Mesenchymal stem cell (in vitro differentiated cells and primary cell): ENCODE data around the gene NT5E.
A peak's percentile ranks its signal among the peaks of the same experiment; 100 is the strongest.

Experiments
- DNase-seq: peaks from one replicate; pipeline ENCODE4 v3.0.0-alpha.2; 2013
- H2AFZ ChIP-seq: one replicate; pipeline ENCODE4 v1.6.1; 2013; ENCODE audit warnings: low read depth, mild to moderate bottlenecking, control low read depth, inconsistent platforms, low read length, moderate library complexity
- H2AK5ac ChIP-seq: 2 replicates; pipeline ENCODE4 v1.6.1; 2013; ENCODE audit warnings: low read length, moderate library complexity, mild to moderate bottlenecking, inconsistent platforms; ENCODE audit not compliant: severe bottlenecking
- H2BK120ac ChIP-seq: one replicate; pipeline ENCODE4 v1.6.1; 2013; ENCODE audit warnings: low read depth, mild to moderate bottlenecking, inconsistent platforms, low read length, moderate library complexity
- H2BK12ac ChIP-seq, 2 experiments: one replicate each; pipeline ENCODE4 v1.6.1; 2013; ENCODE audit warnings: inconsistent platforms in 2 of 2, low read length in 2 of 2, mild to moderate bottlenecking in 2 of 2, moderate library complexity in 2 of 2, control low read depth in 1 of 2
- H2BK15ac ChIP-seq: one replicate; pipeline ENCODE4 v1.6.1; 2013; ENCODE audit warnings: mild to moderate bottlenecking, low read depth, inconsistent platforms; ENCODE audit not compliant: poor library complexity, severe bottlenecking
- H2BK5ac ChIP-seq: 2 replicates; pipeline ENCODE4 v1.6.1; 2013; ENCODE audit warnings: low read depth, mild to moderate bottlenecking, low read length, control low read depth, inconsistent platforms; ENCODE audit not compliant: poor library complexity, severe bottlenecking
- H3K14ac ChIP-seq, 2 experiments: one replicate each; pipeline ENCODE4 v1.6.1; 2013; ENCODE audit warnings: inconsistent platforms in 2 of 2, low read length in 2 of 2, control low read depth in 1 of 2, mild to moderate bottlenecking in 1 of 2, moderate library complexity in 1 of 2
- H3K18ac ChIP-seq, 2 experiments: one replicate each; pipeline ENCODE4 v1.6.1; 2013; ENCODE audit warnings: inconsistent platforms in 2 of 2, low read length in 2 of 2, control low read depth in 1 of 2, low read depth in 1 of 2, mild to moderate bottlenecking in 1 of 2
- H3K23ac ChIP-seq, 2 experiments: one replicate each; pipeline ENCODE4 v1.6.1; 2013; ENCODE audit warnings: inconsistent platforms in 2 of 2, low read length in 2 of 2, mild to moderate bottlenecking in 2 of 2, moderate library complexity in 2 of 2, control low read depth in 1 of 2
- H3K27ac ChIP-seq: 2 replicates; pipeline ENCODE4 v1.5.1; 2013; ENCODE audit warnings: mild to moderate bottlenecking, moderate library complexity, low read length, control low read depth, inconsistent platforms; ENCODE audit not compliant: poor library complexity, severe bottlenecking
- H3K27me3 ChIP-seq, 2 experiments: 2 replicates each; pipeline versions ENCODE4 v1.6.1 to v1.7.0; 2013; ENCODE audit warnings: low read length in 2 of 2, mild to moderate bottlenecking in 2 of 2, moderate library complexity in 2 of 2, control low read depth in 1 of 2, inconsistent platforms in 1 of 2; ENCODE audit not compliant: control insufficient read depth in 1 of 2, insufficient read depth in 1 of 2
- H3K36me3 ChIP-seq, 2 experiments: 2 replicates each; pipeline versions ENCODE4 v1.6.1 to v1.7.0; 2013; ENCODE audit warnings: low read length in 2 of 2, control low read depth in 1 of 2, inconsistent platforms in 1 of 2, low read depth in 1 of 2, mild to moderate bottlenecking in 1 of 2; ENCODE audit not compliant: insufficient read depth in 2 of 2, control insufficient read depth in 1 of 2
- H3K4ac ChIP-seq, 2 experiments: one replicate each; pipeline ENCODE4 v1.6.1; 2013; ENCODE audit warnings: inconsistent platforms in 2 of 2, low read length in 2 of 2, mild to moderate bottlenecking in 2 of 2, moderate library complexity in 2 of 2, control low read depth in 1 of 2, low read depth in 1 of 2
- H3K4me1 ChIP-seq: 2 replicates; pipeline ENCODE4 v1.6.1; 2013; ENCODE audit warnings: low read depth, low read length, control low read depth; ENCODE audit not compliant: control insufficient read depth, insufficient read depth
- H3K4me2 ChIP-seq: 2 replicates; pipeline ENCODE4 v1.6.1; 2013; ENCODE audit warnings: low read length, mild to moderate bottlenecking, inconsistent platforms; ENCODE audit not compliant: poor library complexity, severe bottlenecking
- H3K4me3 ChIP-seq, 2 experiments: 2 replicates each; pipeline versions ENCODE4 v1.5.1 to v1.7.0; 2013; ENCODE audit warnings: low read length in 2 of 2, mild to moderate bottlenecking in 2 of 2, control low read depth in 1 of 2, low read depth in 1 of 2; ENCODE audit not compliant: insufficient read depth in 1 of 2
- H3K79me1 ChIP-seq: replicated peaks from 2 replicates; pipeline ENCODE4 v1.6.1; 2013; ENCODE audit warnings: mild to moderate bottlenecking, control low read depth, low read length, inconsistent platforms; ENCODE audit not compliant: poor library complexity, severe bottlenecking
- H3K9ac ChIP-seq: 2 replicates; pipeline ENCODE4 v1.7.0; 2013; ENCODE audit warnings: mild to moderate bottlenecking, low read length, moderate library complexity
- H3K9me3 ChIP-seq: 2 replicates; pipeline ENCODE4 v1.7.0; 2013; ENCODE audit warnings: mild to moderate bottlenecking, low read length; ENCODE audit not compliant: control insufficient read depth
- H4K8ac ChIP-seq: one replicate; pipeline ENCODE4 v1.6.1; 2013; ENCODE audit warnings: inconsistent platforms, mild to moderate bottlenecking, low read length, moderate library complexity
- H4K91ac ChIP-seq: one replicate; pipeline ENCODE4 v1.6.1; 2013; ENCODE audit warnings: mild to moderate bottlenecking, low read length, inconsistent platforms
- WGBS: methylation state at CpG from one replicate; pipeline ENCODE4 v1.1.7; 2013; ENCODE audit warnings: mixed read lengths; 5-methylcytosine and 5-hydroxymethylcytosine counted together

Gene NT5E

GRCh38 chr6:85483846-85484245, 34.0 kb downstream of the NT5E start:
- no peaks in the 10 kb centered on the region for H3K27me3 ChIP-seq
- H3K79me1 ChIP-seq: peaks cover 24% of the 10 kb centered on the region
- no peak overlapping the region for H2BK12ac ChIP-seq
- H3K4me2 ChIP-seq: no peak overlapping the region
- H3K4ac ChIP-seq: no peak overlapping the region
- H3K4me1 ChIP-seq: peaks cover 7% of the 10 kb centered on the region
- no peak overlapping the region for H3K4me3 ChIP-seq
- H3K23ac ChIP-seq: no peak overlapping the region
- no peak for DNase-seq
- peak overlapping the region; percentile 62 for H2AK5ac ChIP-seq
- 95% methylated on average over 4 of the region's 4 CpGs for WGBS
- H2BK5ac ChIP-seq: no peak overlapping the region
- peak overlapping the region; percentile 72 for H3K9ac ChIP-seq
- H2BK120ac ChIP-seq: no peak overlapping the region
- no peaks in the 10 kb centered on the region for H3K9me3 ChIP-seq
- no peak overlapping the region for H4K91ac ChIP-seq
- no peak overlapping the region for H3K14ac ChIP-seq
- H3K18ac ChIP-seq: peak overlapping the region in 1 of 2 experiments; percentile 75
- no peak overlapping the region for H3K27ac ChIP-seq
- no peak overlapping the region for H2AFZ ChIP-seq
- no peak overlapping the region for H2BK15ac ChIP-seq
- no peak overlapping the region for H4K8ac ChIP-seq
- peaks cover 44 to 88% of the 10 kb centered on the region in 2 experiments for H3K36me3 ChIP-seq

DNA sequence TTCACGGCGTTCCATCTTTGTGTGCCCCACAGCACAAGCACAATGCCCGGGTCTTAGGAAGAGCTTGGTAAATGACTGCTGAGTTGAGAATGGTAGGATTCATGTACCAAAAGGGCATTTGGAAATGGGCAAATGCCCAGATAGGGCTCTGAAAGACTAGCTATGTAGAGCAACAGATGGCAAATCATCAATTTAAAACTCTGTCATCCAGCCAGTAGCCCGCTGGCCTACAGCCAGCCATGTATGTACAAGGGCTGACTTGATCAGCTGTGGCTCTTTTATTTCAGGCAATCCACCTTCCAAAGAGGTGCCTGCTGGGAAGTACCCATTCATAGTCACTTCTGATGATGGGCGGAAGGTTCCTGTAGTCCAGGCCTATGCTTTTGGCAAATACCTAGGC, 35.1 kb downstream of the NT5E start:
- Histone ChIP-seq H3K4me1 (peaks cover 7% of the 10 kb centered on the region), H3K4me2 (no peak overlapping the region), H3K4ac (no peak overlapping the region), H2BK15ac (no peak overlapping the region), H2BK12ac (no peak overlapping the region), H3K36me3 (peaks cover 46 to 88% of the 10 kb centered on the region in 2 experiments), H3K79me1 (peaks cover 25% of the 10 kb centered on the region), H2AK5ac (no peak overlapping the region), H2BK5ac (no peak overlapping the region), H3K4me3 (no peak overlapping the region), H2BK120ac (no peak overlapping the region), H4K8ac (no peak overlapping the region), H4K91ac (no peak overlapping the region), H3K18ac (no peak overlapping the region), H3K23ac (no peak overlapping the region), H3K9ac (no peak overlapping the region), H3K27me3 (no peaks in the 10 kb centered on the region), H3K14ac (no peak overlapping the region), H3K27ac (no peak overlapping the region), H2AFZ (no peak overlapping the region), H3K9me3 (no peaks in the 10 kb centered on the region)
- DNase-seq: no peak
- 96% methylated on average over 5 of the region's 5 CpGs for WGBS

- Histone ChIP-seq H3K18ac (no peak overlapping the region), H3K23ac (no peak overlapping the region), H3K36me3 (peaks cover 38 to 99% of the 10 kb centered on the region in 2 experiments), H3K4me2 (no peak overlapping the region), H3K27ac (peak overlapping the region; percentile 43), H4K91ac (no peak overlapping the region), H3K9me3 (no peaks in the 10 kb centered on the region), H3K79me1 (peaks cover 10% of the 10 kb centered on the region), H3K4me3 (no peak overlapping the region), H2BK15ac (no peak overlapping the region), H2BK5ac (peak overlapping the region; percentile 39), H3K27me3 (no peaks in the 10 kb centered on the region), H3K4ac (no peak overlapping the region), H3K14ac (no peak overlapping the region), H4K8ac (no peak overlapping the region), H3K4me1 (peaks cover 6% of the 10 kb centered on the region), H2AFZ (no peak overlapping the region), H2BK12ac (no peak overlapping the region), H2AK5ac (no peak overlapping the region), H2BK120ac (no peak overlapping the region), H3K9ac (no peak overlapping the region)
- 70% methylated on average over 6 of the region's 6 CpGs for WGBS
- DNase-seq: no peak
Measured at GRCh38 chr6:85490516-85491248, 40.8 kb downstream of the NT5E start.

DNA sequence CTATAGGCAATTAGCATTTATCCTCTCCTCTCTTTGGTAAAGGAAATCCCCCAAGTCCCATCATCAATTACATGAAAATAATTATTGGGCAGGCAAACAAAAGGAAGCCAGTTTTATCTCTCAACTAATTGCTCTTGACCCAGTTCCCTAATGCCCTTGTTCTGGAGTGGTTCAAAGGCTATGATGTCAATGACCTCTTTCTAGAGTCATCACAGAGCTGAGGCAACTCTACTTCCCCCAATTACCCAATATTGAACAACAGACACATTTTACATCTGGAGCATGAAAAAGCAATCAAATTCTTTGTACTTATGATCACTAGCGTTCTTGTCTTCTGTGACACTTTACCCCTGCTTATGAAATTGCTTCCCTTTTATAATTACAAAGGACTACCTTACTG, 43.5 kb downstream of the NT5E start:
- no peak overlapping the region for H4K8ac ChIP-seq
- H3K18ac ChIP-seq: no peak overlapping the region
- H2BK120ac ChIP-seq: no peak overlapping the region
- H3K14ac ChIP-seq: no peak overlapping the region
- no peak overlapping the region for H3K27ac ChIP-seq
- no peak overlapping the region for H2AK5ac ChIP-seq
- peaks cover 6% of the 10 kb centered on the region for H3K4me1 ChIP-seq
- WGBS: 100% methylated on average over 1 of the region's 1 CpG
- H3K4me3 ChIP-seq: no peak overlapping the region
- H3K4me2 ChIP-seq: no peak overlapping the region
- no peak overlapping the region for H3K4ac ChIP-seq
- no peak overlapping the region for H2BK5ac ChIP-seq
- no peaks in the 10 kb centered on the region for H3K27me3 ChIP-seq
- DNase-seq: no peak
- no peak overlapping the region for H2AFZ ChIP-seq
- H3K23ac ChIP-seq: no peak overlapping the region
- peaks cover 5% of the 10 kb centered on the region for H3K79me1 ChIP-seq
- peaks cover 33 to 80% of the 10 kb centered on the region in 2 experiments for H3K36me3 ChIP-seq
- H2BK15ac ChIP-seq: no peak overlapping the region
- H3K9me3 ChIP-seq: no peaks in the 10 kb centered on the region
- H3K9ac ChIP-seq: no peak overlapping the region
- no peak overlapping the region for H2BK12ac ChIP-seq
- no peak overlapping the region for H4K91ac ChIP-seq
